ENCODE results near the gene KCNJ14. TPM values are rescaled to one million over a fixed set of nuclear protein-coding genes. Genes with fewer than 3 reads are reported as not detected.

KCNJ14 gene
- total and polyA plus RNA-seq, 2 experiments from 2014 or later = 0.81 to 0.94 TPM

DNA sequence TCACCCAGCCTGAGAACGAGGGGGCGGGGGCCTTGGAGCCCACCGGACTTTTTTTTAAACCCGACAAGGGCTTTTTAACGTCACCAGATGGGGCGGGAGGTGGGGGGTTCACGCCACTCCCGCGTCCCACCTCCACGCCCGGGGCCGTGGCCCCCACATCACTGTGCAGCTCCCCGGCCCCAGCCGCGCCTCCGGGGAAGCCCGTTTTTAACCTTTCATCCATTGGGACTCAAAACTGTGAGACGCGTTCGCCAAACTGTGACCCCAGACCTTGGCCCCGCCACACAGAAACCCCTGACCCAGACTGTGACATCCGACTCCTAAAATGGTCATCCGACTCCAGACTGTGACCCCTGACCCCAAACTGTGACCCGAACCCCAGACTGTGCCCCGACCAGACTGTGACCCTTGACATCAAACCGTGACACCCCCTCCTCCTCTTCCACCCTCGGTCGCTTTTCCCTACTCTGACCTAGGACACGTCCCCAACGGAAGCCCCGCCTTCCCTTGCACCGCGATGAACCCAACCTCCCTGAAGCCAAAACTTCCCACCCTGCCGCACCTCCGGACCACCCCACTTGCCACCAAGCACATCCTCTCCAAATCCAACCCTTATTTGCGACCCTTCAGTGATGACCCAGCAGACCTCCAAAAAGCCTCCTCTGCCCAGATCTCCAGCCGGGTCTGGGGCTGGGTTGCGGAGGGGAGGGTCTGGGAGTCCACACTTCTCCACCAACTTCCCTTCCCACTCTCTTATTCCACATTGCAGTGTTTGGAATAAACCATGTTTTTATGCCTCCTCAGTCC, 11.0 kb upstream of the KCNJ14 start:
- Mint-ChIP-seq H3K4me3 (peak overlapping the region; percentile 92), H3K27ac (no peak overlapping the region), H3K36me3 (ENCODE audit: low read depth) (peaks cover 41% of the 10 kb centered on the region), H3K27me3 (ENCODE audit: insufficient read depth, low read depth, poor library complexity) (peaks cover 23% of the 10 kb centered on the region), H3K9me3 (no peaks in the 10 kb centered on the region; the same call in 2 of the 3 replicates), H3K4me1 (peaks cover 19% of the 10 kb centered on the region)
- H3K27me3 ChIP-seq (ENCODE audit: insufficient read depth) = peaks cover 30% of the 10 kb centered on the region
- no peak overlapping the region for H2AFZ ChIP-seq
- peak overlapping the region; percentile 86 for H3K4me3 ChIP-seq
- DNase-seq (ENCODE audit: low spot score) (peak; percentile 54), ATAC-seq (peak; percentile 4; the same call in 2 of the 3 replicates)
- H4K20me1 ChIP-seq (replicated peaks; ENCODE audit: insufficient read depth) = peaks cover 11% of the 10 kb centered on the region
- peak overlapping the region; percentile 86 for H3K4me2 ChIP-seq
- H3K79me2 ChIP-seq (replicated peaks; ENCODE audit: insufficient read depth) = peaks cover 26% of the 10 kb centered on the region
- H3K27ac ChIP-seq (ENCODE audit: low read depth) = no peak overlapping the region
- H3K36me3 ChIP-seq (ENCODE audit: insufficient read depth) = peaks cover 19% of the 10 kb centered on the region
- peaks cover 35% of the 10 kb centered on the region for H3F3A ChIP-seq (replicated peaks; ENCODE audit: low read depth)
- H3K4me1 ChIP-seq (ENCODE audit: insufficient read depth) = peaks cover 22% of the 10 kb centered on the region
- TF ChIP-seq EZH2 (IDR thresholded peaks at IDR 0.05; ENCODE audit: low read depth, unreplicated experiment) (no peak), JUNB (IDR thresholded peaks at IDR 0.05; ENCODE audit: unreplicated experiment) (no peak), POLR2AphosphoS5 (IDR thresholded peaks at IDR 0.05; ENCODE audit: low read depth) (peak; percentile 15; the same call in 1 of the 2 replicates)
- no peaks in the 10 kb centered on the region for H3K9me2 ChIP-seq (ENCODE audit: insufficient read depth)

DNA sequence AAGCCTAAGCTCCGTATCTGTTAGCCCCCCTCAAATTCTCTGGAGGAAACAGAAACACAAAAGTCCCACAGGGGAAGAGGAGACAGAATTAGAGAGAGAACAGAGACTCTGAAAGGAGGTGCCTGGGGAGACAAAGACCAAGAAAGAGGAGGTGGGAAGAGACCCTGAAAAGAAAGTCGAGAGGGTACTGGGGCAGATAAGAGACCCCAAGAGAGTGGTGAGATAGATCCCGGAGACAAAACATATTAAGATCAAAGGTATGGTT, 10.5 kb upstream of the KCNJ14 start:
- peaks cover 19% of the 10 kb centered on the region for H3K4me1 Mint-ChIP-seq
- ATAC-seq (no peak), DNase-seq (ENCODE audit: low spot score) (no peak)
- H4K20me1 ChIP-seq (replicated peaks; ENCODE audit: insufficient read depth) = peaks cover 11% of the 10 kb centered on the region
- peak overlapping the region; percentile 86 for H3K4me2 ChIP-seq
- H3K27ac Mint-ChIP-seq = no peak overlapping the region
- peaks cover 19% of the 10 kb centered on the region for H3K36me3 ChIP-seq (ENCODE audit: insufficient read depth)
- no peaks in the 10 kb centered on the region for H3K9me2 ChIP-seq (ENCODE audit: insufficient read depth)
- no peaks in the 10 kb centered on the region; the same call in 2 of the 3 replicates for H3K9me3 Mint-ChIP-seq
- H3K27ac ChIP-seq (ENCODE audit: low read depth) = no peak overlapping the region
- H3K79me2 ChIP-seq (replicated peaks; ENCODE audit: insufficient read depth) = peaks cover 27% of the 10 kb centered on the region
- TF ChIP-seq, protein P1, sequence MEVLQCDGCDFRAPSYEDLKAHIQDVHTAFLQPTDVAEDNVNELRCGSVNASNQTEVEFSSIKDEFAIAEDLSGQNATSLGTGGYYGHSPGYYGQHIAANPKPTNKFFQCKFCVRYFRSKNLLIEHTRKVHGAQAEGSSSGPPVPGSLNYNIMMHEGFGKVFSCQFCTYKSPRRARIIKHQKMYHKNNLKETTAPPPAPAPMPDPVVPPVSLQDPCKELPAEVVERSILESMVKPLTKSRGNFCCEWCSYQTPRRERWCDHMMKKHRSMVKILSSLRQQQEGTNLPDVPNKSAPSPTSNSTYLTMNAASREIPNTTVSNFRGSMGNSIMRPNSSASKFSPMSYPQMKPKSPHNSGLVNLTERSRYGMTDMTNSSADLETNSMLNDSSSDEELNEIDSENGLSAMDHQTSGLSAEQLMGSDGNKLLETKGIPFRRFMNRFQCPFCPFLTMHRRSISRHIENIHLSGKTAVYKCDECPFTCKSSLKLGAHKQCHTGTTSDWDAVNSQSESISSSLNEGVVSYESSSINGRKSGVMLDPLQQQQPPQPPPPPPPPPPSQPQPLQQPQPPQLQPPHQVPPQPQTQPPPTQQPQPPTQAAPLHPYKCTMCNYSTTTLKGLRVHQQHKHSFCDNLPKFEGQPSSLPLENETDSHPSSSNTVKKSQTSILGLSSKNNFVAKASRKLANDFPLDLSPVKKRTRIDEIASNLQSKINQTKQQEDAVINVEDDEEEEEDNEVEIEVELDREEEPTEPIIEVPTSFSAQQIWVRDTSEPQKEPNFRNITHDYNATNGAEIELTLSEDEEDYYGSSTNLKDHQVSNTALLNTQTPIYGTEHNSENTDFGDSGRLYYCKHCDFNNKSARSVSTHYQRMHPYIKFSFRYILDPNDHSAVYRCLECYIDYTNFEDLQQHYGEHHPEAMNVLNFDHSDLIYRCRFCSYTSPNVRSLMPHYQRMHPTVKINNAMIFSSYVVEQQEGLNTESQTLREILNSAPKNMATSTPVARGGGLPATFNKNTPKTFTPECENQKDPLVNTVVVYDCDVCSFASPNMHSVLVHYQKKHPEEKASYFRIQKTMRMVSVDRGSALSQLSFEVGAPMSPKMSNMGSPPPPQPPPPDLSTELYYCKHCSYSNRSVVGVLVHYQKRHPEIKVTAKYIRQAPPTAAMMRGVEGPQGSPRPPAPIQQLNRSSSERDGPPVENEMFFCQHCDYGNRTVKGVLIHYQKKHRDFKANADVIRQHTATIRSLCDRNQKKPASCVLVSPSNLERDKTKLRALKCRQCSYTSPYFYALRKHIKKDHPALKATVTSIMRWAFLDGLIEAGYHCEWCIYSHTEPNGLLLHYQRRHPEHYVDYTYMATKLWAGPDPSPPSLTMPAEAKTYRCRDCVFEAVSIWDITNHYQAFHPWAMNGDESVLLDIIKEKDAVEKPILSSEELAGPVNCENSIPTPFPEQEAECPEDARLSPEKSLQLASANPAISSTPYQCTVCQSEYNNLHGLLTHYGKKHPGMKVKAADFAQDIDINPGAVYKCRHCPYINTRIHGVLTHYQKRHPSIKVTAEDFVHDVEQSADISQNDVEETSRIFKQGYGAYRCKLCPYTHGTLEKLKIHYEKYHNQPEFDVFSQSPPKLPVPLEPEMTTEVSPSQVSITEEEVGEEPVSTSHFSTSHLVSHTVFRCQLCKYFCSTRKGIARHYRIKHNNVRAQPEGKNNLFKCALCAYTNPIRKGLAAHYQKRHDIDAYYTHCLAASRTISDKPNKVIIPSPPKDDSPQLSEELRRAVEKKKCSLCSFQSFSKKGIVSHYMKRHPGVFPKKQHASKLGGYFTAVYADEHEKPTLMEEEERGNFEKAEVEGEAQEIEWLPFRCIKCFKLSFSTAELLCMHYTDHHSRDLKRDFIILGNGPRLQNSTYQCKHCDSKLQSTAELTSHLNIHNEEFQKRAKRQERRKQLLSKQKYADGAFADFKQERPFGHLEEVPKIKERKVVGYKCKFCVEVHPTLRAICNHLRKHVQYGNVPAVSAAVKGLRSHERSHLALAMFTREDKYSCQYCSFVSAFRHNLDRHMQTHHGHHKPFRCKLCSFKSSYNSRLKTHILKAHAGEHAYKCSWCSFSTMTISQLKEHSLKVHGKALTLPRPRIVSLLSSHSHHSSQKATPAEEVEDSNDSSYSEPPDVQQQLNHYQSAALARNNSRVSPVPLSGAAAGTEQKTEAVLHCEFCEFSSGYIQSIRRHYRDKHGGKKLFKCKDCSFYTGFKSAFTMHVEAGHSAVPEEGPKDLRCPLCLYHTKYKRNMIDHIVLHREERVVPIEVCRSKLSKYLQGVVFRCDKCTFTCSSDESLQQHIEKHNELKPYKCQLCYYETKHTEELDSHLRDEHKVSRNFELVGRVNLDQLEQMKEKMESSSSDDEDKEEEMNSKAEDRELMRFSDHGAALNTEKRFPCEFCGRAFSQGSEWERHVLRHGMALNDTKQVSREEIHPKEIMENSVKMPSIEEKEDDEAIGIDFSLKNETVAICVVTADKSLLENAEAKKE (CRISPR knock-in tag; IDR thresholded peaks at IDR 0.05) = no peak
- TF ChIP-seq CREB1 (CRISPR knock-in tag; IDR thresholded peaks at IDR 0.05; ENCODE audit: low read depth) (no peak), EZH2 (IDR thresholded peaks at IDR 0.05; ENCODE audit: low read depth, unreplicated experiment) (no peak), ZNF331 (CRISPR knock-in tag; IDR thresholded peaks at IDR 0.05; ENCODE audit: low read depth) (no peak), ZNF114 (CRISPR knock-in tag; IDR thresholded peaks at IDR 0.05) (no peak)
- peak overlapping the region; percentile 92 for H3K4me3 Mint-ChIP-seq
- peaks cover 22% of the 10 kb centered on the region for H3K4me1 ChIP-seq (ENCODE audit: insufficient read depth)
- H3F3A ChIP-seq (replicated peaks; ENCODE audit: low read depth) = peaks cover 35% of the 10 kb centered on the region
- peaks cover 23% of the 10 kb centered on the region for H3K27me3 Mint-ChIP-seq (ENCODE audit: insufficient read depth, low read depth, poor library complexity)
- no peak overlapping the region for H2AFZ ChIP-seq
- peaks cover 45% of the 10 kb centered on the region for H3K36me3 Mint-ChIP-seq (ENCODE audit: low read depth)
- peak overlapping the region; percentile 86 for H3K4me3 ChIP-seq
- H3K27me3 ChIP-seq (ENCODE audit: insufficient read depth) = peaks cover 30% of the 10 kb centered on the region

Measured in GM23338 (cell line).